Activated gamma-delta T cell (primary cell): ENCODE data around the gene CUTC.

Experiments used
- DNase-seq: peaks from one replicate; lab custom pipeline; 2025; lab: John Stamatoyannopoulos, UW

CUTC gene

GRCh38 chr10:99784016-99784726, 52.1 kb downstream of the CUTC start:
- no peak for DNase-seq

DNA sequence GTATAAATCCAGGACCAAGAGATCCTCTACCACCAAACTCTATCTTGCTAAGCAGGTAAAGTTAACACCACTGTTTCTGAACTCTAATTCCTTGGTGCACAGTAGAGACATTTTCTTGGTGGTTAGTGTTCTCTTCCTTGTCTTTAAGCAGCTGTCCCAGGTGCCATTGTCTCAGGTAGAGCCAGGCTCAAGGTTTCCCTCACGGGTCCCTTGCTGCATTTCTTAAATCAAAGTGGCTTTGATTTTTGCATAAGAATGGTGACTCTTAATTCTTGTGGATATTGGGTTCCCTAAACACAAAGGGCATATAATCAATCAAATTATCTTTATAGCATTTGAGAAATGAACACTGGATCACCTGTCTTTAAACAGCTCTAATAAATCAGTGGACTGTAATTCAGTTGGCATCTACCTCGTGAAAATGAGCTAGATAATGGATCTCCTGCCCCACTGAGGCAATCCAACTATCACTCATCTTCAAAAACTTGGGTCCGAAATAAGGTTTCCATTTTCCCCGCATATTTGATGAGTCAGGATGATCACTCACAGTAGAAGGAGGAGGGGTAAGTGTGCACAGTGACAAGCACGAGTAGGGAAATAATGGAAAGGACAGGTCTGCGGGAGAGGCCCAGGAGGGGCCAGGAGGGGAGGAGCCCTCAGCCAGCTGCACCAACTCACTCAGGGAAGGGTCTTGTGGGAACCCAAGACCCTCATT, 52.9 kb downstream of the CUTC start:
- no peak for DNase-seq

DNA sequence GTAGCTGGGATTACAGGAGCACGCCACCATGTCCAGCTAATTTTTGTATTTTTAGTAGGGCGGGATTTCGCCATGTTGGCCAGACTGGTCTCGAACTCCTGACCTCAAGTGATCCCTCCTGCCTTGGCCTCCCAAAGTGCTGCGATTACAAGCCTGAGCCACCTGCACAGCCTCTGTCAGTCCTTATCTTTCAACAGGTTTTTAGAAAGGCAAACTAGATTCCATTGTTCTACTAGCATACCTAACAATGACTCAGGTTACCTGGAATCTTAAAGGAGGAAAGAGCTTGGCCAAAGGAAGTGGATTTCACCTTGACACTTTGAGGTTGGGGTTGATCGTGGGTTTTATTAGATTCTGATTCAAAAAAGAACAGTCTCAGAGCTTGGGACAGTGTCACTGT, 53.6 kb downstream of the CUTC start:
- DNase-seq, result no peak

DNA sequence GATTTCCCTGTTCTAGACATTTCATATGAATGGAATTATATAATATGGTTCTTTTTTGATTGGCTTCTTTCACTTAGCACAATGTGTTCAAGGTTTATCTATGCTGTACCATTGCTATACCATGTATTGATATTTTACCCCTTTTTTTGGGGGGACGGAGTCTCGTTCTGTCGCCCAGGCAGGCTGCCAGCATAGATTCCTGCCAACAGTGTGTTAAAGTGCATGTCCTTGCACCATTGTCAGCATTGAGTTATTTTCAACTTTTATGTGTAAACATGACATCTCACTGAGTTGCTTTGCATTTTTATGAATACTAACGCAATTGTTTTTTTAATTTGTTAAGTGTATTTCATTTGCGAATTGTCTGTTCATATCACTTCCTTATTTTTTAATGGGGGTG, 55.3 kb downstream of the CUTC start:
- DNase-seq, result no peak

DNA sequence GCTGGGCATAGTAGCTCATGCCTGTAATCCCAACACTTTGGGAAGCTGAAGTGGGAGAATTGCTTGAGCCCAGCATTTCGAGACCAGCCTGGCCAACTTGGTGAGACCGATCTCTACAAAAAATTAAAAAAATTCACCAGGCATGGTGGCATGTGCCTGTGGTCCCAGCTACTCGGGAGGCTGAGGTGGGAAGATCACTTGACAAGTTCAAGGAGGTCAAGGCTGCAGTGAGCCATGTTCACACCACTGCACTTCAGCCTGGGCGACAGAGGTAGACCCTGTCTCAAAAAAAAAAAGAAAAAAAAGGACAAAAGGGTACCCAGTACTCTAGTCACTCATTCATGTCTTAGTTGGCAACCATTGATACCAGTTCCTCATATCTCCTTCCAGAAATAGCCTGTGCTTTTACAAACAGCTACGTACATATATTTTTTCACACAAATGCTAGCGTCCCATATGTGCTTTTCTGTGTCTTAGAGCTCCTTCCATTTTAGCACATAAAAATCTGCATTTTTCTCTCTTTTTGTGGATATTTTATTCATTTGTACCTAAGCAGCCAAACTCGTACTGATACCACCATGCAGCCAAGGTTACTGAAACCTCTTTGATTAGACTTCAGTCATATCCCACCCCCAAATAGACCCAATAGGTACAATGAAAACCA, 55.9 kb downstream of the CUTC start:
- no peak for DNase-seq

- DNase-seq, result no peak
These were observed 56.7 kb downstream of the CUTC start for GRCh38 chr10:99788598-99789256.

DNA sequence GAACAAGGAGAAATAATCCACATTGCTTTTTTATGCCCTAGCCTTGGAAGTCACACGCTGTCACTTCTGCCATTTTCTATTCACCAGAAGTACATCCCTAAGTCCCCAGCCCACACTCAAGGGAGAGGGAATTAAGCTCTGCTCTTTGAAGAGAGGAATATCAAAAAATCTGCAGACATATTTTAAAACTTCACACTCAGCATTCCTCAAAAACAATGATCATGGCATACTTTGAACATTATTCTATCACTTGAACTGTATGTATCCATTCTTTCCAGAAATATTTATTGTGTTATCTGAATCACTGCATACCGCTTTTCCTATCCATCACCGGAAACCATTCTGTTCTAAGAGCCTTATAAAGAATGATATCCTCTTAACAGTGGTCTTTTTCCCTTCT, 59.8 kb downstream of the CUTC start:
- DNase-seq, result no peak

- no peak for DNase-seq
These were observed 61.8 kb downstream of the CUTC start for GRCh38 chr10:99793819-99794218.

DNA sequence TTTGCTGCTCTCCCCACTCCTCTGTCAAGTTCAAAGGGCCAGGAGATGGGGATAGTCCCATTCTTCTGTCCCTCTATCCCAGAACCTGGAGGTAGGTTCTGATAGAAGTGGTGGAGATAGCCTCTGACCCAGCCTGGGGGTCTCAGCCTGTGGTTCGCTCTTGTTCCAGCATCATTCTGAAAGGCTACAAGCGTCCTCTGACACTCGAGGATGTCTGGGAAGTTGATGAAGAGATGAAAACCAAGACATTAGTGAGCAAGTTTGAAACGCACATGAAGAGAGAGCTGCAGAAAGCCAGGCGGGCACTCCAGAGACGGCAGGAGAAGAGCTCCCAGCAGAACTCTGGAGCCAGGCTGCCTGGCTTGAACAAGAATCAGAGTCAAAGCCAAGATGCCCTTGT, 64.9 kb downstream of the CUTC start:
- DNase-seq, result no peak

DNA sequence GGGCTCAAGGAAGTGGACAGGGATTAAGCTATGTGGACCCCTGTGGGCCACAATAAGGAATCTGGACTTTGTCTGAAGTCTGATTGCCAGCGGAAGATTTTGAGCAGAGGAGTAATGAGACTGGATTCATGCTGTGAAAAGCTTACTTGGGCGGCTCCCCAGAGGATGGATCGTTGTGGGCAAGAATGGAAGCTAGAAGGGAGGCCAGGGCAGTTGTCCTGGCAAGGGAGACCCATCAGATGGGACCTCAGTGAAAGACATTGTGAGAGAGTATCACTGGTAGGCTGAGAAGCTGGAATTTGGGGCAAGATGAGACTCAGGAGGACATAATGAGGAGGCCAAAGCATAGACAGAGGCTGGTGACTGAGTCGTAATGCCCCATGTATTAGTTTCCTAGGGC, 66.0 kb downstream of the CUTC start:
- DNase-seq, result no peak

GRCh38 chr10:99798920-99799319, 66.9 kb downstream of the CUTC start:
- no peak for DNase-seq

DNA sequence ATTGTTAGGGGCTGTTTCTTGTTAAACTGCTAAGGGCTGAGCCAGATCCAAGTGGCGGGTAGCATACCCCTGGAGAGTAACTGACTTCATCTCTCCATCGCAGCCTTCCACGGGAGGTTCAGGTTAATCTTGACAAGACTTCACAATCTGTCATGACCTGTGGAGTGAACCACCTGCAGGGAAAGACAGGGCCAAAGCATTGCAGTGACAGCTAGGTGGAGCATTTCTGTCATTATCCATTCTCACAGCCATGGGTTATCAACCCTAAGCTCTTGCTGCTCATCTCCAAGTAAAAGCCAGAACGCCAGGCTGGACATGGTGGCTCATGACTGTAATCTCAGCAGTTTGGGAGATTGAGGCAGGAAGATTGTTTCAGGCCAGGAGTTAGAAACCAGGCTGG, 67.6 kb downstream of the CUTC start:
- DNase-seq, result no peak

DNA sequence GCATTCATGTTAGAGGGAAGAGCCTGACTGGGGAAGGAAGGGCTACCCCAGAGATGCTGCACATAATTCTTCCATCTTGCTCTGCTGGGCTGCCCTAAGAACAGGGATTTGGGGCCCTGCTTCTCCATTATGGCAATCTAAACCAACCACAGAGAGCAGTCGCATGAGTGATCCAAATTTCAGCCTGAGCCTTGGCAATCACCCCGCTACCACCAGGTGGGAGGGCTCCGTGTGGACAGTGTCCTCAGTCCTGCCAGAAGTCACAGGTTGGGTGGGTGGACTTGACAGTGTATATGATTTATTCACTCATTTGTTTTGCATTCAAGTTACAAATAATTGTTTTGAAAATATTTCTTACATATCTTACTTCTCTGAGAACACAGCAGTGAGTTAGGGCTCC, 72.4 kb downstream of the CUTC start:
- DNase-seq, result no peak

GRCh38 chr10:99805190-99805589, 73.2 kb downstream of the CUTC start:
- no peak for DNase-seq
